Activated effector memory CD4-positive, alpha-beta T cell treated with anti-CD3 and anti-CD28 coated beads, Interleukin-2, amount 50 U/mL, for 16 hours (primary cell): ENCODE measurements around the gene PTPRN2.

Source experiments
- DNase-seq: peaks from one replicate; pipeline ENCODE4 v3.0.0-alpha.2; 2020

PTPRN2 gene

DNA sequence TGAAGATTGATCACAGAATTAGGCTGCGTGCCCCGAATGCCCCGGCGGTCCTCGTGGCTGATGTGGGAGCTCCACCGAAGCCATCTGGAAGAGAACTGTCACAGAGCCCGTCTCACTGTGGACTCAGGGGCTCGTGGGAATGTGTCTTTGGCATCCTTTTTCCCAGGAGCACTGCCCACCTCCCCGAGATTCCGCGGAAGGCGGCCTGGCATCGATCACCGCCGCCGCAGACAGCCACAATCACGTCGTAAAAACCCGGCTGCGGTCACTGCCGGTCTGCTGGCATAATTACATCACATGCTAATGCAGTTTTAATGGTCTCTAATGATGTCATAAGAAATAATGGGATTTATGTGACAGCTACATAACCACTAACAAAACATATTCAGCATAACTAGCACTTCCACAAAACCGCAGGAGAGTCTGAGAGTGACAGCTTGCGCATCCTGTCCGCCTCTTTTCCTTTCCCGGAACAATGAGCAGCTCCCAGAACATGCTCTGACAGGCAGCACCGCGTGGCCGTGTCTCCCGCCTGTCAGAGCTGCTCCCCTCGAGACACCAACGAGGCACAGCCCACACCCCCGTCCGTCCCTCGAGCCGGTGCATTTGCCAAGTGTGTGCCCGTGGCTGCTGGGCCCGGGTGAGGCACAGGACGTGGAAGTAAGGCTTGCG is 490.0 kb downstream of the PTPRN2 start:
- DNase-seq: no peak

DNA sequence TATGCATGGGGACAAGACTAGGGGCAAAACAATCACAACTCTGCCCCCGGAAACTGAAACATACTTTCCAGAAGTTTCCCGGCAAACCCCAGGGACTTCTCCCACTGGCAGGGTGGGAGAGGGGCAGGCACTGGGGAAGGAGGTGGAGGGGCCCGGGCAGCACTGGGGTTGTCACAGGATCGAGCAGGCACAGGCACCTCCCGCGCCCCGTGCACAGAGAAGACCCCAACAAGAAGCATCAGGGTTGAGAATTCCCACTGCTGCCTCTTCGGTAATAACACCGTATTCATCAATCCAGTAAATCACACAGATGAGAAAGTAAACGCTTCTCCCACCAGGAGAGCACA is 490.5 kb downstream of the PTPRN2 start:
- no peak for DNase-seq

DNA sequence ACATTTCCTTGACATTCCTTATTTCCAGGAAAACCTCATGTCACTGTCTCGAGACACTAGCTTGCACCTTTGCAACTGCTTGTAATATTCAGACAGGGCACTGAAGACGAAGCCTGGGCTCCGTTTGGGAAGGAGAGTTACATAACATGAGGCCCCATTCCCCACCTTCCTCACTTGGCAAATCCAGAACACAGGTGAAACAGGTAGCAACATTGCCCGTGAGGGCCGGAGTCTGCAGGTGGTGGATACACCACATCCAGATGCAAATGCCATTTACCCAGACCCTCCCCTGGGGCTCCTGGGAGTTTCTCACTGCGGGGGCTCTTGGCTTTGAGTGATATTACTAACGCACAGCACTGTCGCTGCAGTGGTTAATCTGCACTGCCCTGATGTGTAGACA is 491.0 kb downstream of the PTPRN2 start:
- DNase-seq: peak; percentile 57

DNA sequence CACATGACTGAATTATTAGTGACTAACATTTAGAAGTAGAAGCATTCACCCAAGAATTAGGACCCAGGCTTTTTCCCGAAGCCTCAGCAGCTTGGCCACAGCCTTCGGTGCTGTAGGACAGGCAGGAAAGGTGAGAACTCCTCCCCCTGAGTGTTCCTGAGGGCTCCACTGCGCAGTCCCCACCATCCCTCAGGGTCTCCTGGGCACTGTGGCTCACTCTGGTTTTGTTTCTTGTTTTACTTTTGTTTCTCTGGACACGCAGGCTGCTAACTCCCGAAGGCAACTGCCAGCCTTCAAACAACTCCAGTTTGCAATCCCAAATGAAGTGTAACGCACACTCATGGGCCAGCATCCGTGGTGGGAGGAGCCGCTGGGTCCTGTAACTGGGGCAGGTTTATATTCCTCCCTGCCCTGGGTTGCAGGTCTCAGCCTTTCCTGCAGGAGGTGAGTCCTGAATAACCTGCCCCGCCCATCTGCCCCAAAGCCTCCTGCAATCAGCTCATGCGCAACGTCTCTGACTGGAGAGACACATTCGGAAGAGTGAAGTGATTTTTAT is 492.9 kb downstream of the PTPRN2 start:
- DNase-seq: no peak

DNA sequence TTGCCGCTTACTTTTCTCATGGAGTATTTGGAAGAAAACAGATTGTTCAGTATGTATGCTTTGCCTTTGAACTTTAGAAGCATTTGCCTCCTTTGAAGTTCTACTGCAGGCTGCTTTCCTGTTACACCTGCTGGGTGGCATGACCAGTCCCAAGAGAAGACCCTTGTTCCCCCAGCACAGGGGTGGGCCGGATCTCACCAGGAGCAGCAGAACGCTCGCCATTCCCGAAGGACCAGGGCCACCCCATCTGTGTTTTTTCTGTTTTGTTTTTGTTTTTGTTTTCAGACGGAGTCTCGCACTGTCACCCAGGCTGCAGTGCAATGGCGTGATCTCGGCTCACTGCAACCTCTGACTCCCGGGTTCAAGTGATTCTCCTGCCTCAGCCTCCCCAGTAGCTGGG is 493.6 kb downstream of the PTPRN2 start:
- peak; percentile 21 for DNase-seq

DNA sequence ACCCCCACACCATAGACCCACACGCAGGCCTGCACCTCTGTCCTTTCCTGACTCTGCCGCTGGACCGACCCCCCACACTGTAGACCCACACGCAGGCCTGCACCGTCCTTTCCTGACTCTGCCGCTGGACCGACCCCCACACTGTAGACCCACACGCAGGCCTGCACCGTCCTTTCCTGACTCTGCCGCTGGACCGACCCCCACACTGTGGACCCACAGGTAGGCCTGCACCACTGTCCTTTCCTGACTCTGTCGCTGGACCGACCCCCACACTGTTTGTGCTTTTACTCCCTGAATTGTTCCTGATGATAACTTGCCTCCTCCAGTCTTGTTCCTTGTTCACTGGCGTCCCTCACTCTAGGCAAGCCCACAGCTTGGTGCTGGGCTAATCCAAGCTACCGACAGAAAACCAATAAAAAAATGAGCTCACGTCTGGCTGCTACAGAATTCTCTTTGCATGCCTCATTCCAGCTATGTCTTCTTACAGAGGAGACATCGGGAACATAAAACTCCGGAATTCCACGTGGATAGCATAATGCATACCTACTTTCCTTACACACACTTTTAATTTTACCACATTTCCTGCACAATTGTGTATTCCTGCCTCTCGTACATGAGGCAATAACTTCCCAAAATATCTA is 494.3 kb downstream of the PTPRN2 start:
- DNase-seq: no peak

DNA sequence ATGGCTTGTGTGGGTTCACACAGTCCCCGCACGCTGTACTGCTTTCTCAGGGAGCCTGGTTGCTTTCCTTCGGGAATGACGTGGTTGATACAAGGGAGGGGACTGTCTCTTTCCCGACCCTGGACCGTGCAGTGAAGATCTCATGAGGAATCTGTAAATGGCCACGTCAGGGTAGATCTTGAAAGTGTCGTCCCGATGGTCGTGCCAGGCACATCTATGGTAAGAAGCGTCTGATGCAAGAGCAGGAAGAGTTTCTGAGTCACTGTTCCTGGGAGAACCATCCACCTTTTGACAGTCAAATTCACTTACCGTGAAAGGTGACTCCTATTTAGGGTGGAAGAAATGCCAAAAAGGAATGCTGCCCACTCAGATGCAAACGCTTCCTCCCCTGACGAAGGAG is 500.4 kb downstream of the PTPRN2 start:
- DNase-seq: peak; percentile 38

DNA sequence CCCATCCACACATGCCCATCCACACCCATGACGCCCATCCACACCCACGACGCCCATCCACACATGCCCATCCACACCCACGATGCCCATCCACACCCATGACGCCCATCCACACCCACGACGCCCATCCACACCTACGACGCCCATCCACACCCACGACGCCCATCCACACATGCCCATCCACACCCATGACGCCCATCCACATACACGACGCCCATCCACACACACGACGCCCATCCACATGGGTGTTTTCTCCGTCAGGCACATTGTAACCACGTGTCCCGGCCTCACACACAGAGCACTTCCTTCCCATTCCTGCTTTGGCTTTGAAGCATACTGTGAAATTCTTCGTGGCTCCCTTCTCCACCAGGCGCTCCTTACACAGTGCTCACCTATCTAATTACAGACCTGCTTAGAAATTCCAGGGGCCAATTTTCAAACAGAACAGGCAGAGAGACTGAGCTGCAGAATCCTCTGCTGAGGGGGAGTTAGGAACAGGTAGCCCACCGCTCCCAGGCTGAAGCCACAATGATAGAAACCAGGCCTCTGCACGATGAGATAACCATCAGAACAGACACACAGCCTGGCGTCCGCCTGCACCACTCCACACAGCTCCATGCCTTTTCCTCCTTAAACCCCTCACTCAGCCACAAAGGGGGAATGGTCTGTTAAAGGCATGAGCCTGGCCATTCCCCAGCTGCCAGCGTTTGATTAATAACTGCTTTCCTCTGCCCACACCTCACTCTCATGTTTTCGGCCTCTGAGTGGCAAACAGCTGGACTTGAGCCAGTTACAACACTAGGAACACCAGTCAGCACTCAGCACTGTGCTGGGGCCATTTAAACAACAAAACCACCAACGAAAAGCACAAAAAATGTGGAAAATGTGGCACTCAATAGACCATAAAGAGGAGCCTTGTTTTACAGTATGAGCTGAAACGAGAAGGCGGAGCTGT is 501.6 kb downstream of the PTPRN2 start:
- DNase-seq: peak; percentile 39

DNA sequence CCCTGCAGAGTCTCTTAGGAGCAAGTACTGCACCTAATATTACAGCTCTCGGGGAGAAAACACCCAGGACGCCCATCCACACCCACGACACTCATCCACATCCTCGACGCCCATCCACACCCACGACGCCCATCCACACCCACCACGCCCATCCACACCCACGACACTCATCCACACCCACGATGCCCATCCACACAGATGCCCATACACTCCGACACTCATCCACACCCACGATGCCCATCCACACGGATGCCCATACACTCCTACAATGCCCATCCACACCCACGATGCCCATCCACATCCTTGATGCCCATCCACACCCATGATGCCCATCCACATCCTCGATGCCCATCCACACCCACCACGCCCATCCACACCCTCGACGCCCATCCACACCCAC is 503.1 kb downstream of the PTPRN2 start:
- peak; percentile 49 for DNase-seq

DNA sequence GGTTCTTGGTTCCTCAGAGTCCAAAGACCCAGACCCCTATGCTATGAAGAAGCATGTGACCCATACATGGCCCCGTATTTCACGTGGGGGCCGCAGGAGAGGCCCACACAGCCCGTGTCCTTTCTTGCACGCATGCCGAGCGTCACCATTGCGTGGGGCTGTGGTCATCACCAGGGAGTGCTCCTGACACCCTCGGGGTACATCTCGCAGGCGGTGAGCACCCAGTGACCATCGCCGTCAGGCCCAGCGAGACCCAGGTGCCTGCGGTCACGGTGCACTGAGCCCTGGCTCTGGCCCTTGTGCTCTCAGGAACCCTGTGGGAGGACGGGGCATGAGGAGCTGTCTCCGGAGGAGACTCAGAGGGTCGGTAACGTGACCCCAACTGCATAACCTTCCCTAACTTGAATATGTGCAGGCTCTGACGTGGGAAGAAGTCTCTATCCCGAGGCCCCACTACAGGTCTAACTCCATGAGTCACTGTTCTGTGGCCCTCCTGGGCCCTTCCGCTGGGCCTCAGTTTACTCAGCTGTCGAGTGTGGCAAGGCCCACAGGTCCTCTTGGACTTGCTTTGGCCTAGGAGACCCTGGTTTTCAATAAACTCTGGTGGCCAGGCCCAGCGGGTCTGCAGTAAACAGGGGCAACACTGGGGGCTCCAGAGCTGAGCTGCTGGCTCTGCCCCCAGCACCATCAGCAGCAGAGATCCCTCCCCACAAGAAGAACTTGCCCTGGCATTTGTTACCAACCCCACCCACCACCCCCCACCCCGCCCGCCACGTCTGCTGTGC is 503.9 kb downstream of the PTPRN2 start:
- DNase-seq: peak; percentile 39

DNA sequence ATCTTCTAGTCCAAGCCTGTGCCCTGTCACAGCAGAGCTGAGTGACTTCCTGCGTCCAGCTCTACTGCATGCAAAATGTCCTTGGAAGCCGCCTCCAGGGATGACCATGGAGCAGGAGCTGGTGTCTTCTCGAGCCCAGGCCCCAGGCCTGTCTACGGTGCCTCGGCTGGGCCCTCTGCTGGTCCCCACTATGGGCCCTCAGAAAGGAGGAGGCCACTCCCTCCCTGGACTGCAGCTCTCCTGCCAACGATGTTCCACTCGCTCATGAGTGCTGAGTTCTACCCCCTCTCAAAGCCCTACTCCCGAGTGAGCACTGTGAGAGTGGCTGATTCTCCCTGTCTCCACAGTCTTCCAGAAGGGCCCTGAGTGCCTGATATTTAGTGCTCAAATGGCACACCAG is 504.9 kb downstream of the PTPRN2 start:
- no peak for DNase-seq

DNA sequence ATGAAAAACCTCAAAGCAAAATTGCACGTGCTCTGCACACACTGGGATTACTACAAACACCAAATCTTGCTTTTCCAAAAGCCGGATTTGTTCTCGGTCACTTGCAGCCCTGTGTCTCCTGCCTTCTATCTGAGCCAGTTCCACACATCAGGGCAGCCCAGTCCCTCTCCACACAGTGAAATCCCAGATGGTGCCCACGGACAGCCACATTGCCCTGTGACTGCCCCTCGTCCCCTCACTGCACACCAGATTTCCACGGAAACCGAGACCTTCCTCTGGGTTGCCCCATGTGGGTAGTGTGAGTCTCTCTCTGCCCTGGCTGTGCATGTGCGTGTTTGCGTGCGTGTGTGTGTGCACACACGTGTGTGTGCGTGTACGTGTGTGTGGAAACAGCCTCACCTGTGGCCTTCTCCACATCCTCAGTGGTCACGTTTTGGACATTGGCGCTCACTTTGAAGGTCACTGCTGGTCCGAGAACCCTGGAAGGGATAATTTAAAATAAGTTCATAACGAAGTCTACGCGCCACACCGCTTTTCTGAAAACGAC is 506.7 kb downstream of the PTPRN2 start:
- no peak for DNase-seq

DNA sequence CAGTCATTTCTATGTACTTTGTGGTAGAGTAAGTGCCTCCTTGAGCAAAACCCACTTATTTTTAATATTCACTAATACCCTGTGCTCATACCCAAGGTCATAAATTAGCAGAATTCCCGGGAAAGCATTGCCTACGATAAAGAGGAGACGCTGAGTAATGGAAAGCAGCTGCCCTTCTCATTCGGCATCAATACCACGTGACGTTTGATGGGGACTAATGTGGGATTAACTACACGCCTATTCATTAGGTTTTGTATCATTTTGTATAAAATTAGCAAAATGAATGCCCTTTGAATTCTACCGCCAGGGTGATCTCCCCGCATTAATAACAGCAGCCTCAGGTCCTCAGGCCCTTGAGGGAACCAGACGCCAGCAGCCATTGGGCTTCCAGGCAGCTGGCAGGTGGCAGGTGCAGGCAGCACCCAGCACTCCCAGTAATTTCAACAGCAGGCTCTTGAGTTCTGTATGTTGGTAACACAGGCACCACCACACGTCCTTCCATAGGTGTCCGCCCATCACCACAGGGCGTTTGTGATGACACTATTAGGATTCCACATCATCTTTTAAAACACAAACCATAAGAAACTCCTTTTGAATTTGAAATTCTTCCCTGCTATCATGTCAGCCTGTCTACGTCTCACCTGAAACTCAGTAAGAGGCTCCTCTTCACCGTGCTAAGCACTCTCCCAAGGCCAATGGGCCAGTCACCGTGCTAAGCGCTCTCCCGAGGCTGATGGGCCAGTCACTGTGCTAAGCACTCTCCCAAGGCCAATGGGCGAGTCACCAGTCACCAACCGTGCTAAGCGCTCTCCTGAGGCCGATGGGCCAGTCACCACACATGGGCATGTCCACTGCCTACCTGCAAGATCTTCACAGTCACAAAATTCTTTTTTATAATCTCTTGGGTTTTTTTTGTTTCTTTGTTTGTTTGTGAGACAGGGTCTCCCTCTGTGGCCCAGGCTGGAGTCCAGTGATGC is 509.4 kb downstream of the PTPRN2 start:
- DNase-seq: peak; percentile 33

DNA sequence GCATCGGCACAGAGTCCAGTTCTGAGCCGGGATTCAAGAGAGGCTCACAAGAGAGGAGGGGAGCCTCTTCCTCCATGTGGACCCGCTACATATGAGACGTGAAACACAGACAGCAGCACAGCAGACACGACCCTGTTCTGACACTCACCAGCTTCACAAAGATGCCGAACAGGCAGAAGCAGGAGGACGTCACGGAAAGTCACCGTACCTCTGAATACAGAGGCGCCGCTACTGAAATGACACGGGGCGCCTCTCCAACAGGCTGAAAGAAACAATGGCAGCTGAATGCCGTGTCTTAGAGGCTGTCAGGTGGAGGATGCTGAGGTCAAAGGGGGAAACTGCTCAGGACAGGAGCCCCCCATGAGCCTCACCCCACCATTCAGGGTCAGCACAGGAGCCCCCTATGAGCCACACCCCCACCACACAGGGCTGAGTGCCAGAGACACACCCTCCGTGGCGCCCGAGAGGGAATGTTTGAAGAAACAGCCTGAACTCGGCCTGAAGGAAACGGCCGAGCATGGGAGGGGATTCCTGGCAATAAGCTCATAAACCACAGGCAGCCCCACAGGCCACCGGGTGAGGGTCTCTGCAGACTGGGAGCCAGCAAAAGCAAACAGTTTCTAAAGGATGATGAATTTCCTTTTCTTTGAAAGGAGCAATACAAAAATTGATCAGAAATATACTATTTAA is 510.3 kb downstream of the PTPRN2 start:
- peak; percentile 52 for DNase-seq

DNA sequence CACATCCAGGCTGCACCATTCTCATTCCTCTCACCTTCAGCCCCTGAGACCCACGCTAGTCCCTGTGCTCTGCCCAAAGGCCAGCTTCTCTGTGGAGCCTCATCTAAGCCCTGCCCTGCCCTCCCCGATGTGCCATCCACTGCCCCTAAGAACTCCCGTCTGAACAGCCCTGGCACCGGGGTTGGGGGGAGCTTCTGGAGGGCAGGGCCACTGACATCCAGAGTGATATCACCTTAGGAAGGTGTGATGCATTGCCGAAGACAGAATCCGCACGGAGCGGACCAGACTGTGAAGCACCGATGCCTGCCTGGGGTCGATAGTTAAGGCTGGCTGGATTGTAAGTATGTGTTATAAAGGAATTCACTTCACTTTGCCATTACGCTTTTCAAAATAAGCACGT is 511.0 kb downstream of the PTPRN2 start:
- DNase-seq: peak; percentile 50

DNA sequence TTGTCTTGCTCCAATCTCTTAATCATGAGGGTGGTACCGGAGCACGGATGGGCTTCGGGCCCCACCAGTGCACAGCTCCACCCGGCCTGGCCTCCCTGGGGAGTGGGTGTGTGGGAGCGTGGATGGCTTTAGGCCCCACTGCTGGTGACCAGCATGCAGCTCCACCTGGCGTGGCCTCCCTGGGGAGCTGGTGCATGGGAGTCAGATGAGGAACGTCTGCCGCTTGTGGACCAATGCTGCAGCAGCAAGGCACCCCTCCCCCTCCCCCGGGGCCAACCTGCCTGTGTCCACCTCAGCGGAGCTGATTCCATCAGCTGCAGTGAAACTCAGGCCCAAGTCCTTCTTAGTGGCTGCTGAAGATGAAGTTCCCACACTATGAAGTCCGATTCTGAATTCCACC is 511.4 kb downstream of the PTPRN2 start:
- peak; percentile 49 for DNase-seq

DNA sequence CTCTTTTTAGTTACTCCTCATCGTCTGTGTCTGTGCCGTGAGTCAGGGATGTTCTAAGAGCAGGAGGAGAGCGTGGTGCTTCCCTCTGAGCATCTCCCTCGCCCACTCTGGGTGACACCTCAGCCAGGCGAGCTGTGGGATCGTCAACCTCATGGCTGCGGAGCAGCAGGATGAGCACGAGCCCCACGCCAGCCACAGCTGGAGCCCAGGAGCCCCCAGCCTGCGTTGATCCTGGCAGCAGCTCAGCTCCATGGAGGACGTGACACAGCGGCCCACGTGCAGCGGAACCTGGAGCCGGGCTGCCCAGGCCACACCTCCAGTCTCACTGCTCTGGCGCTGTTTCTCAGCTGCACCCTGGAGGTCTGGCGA is 512.0 kb downstream of the PTPRN2 start:
- peak; percentile 45 for DNase-seq

DNA sequence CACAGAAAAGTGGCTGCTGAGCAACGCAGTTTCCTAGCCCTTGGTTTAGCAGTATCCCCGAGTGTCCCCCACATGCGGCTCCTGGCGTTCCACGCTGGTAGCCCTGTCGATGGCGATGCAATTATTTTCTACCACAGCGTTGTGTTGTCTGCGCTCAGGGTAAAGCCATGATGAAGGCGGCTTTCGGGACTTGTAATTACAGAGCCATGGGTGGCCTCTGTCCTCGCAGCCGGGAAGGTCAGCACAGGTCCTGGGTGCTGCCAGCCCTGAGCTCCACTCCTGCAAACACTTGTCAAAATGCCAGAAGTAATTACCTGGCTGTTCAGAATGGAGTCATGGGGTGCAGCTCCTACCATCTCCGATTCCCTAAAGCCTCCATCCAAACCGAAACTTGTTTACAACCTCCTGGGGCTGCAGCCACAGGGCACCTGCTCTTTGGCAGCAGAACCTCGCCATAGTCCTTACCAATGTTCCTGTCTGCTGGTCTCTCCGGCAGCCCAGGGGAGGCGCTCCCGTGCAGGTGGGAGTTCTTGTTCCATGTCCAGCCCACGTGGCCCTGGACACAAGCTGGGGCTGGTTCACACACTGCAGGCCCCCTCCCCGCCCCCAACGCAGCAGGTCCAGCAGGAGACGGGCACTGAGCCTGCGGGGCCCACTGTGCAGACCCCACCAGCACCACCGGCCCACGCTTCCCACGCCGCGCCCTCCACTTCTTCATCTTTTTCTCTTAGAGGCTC is 512.6 kb downstream of the PTPRN2 start:
- no peak for DNase-seq
